Stimulated activated naive CD4-positive, alpha-beta T cell treated with Interleukin-2 at 50 U/mL for 16 hours (primary cell): Measurements from ENCODE around the gene SPINK4.

Source experiments
- DNase-seq: peaks from one replicate; lab custom pipeline; 2025; lab: John Stamatoyannopoulos, UW

SPINK4 gene

DNA sequence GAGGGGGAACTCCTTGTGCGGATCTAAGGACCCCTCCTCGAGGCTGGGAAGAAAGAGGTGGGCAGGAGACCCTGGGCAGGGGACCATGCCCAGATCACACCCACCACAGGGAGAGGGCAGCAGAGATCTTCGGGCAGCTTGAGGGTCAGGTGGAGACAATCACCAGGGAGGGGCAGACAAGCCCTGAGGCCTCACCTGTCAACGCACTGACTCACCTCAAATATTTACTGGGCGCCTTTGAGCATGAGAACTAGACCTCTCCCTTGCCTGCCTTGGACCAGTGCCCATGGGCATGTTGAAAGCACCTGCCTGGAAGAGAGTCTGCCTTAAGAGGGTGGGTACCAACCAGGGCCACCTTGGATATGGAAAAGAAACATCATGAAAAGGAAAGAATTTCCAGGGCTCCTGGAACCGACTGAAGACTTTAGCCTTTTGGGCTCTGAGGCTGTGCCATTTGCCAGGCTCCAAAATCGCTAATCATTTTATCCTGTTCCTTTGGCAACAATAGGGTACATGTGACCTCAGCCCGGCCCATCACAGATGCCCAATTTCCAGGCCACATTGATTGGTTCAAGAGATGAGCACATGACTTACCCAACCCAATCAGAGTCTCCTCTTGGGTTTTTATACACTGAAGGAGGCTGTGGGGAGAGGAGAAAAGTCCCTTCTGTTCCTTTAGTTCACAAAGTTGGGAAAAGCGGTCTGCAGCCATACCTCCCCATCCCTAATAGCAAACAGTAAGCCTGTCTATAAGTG is 10.4 kb upstream of the SPINK4 start:
- no peak for DNase-seq

DNA sequence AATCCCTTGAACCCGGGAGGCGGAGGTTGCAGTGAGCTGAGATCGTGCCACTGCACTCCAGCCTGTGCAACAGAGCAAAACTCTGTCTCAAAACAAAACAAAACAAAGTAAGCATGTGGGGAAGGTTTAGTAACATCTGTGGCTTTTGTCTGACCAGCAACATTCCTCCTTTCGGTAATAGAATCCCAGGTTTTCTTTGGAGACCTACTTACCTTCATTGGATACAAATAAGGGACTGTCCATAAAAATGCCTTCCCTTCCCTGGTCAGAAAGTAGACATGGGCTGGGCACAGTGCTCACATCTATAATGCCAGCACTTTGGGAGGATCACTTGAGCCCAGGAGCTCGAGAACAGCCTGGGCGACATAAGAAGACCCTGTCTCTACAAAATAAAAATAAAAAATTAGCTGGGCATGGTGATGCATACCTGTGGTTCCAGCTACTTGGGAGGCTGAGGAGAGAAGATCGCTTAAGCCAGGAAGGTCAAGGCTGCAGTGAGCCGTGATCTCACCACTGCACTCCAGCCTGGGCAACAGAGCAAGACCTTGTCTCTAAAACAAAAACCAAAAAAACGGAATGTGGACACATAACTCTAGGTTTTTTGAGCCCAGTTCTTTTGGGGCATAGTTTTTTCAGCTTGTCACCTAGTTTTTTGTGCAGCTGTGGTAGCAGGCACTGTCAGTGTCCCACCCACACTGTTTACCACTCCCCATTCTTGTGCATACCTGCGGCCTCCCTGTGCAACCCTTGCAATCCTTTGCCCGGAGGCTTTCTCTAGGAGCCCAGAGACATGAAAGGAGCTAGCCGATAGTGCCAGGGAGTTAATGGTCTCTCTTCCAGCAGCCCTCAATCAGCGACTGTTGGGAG is 9.0 kb upstream of the SPINK4 start:
- no peak for DNase-seq

- no peak for DNase-seq
Observed at GRCh38 chr9:33231623-33231942, 8.4 kb upstream of the SPINK4 start.

DNA sequence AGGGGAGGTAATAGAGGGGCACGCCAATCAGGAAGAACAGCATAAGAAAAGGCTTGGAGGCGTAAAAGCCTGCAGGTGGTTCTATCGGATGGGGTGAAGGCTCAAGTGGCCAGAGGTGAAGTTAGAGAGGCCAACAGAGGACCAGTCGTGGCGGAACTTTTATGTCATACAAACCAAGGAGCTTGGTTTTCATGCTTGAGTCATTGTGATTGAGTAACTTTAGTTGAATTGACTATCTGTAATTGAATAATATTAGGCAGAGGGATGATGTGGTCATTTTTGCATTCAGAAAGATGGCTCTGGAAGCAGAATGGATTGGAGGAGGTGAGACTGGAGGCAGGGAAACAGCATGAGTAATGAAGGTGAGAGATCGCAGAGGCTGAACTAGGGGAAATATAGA is 7.2 kb upstream of the SPINK4 start:
- DNase-seq, result no peak

GRCh38 chr9:33233626-33234342 is 6.2 kb upstream of the SPINK4 start:
- no peak for DNase-seq

GRCh38 chr9:33234511-33235467 is 5.2 kb upstream of the SPINK4 start:
- DNase-seq, result no peak

DNA sequence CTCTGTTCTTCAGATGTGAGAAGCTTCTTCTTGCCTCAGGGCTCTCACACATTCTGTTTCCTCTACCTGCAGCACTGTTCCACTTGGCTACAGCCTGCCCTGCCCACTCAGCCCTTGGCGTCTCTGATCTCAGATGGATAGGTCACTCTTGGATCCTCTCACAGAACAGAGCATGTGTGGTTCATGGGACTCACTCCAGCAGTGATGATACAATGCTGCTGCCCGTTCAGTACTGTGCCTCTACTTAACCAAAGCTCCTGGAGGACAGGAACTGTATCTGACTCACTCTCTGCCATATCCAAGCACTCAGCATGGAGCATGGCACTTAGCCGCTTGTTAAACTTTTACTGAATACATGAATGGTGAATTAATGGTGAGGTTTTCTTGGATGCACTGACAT is 3.4 kb upstream of the SPINK4 start:
- DNase-seq, result no peak

DNA sequence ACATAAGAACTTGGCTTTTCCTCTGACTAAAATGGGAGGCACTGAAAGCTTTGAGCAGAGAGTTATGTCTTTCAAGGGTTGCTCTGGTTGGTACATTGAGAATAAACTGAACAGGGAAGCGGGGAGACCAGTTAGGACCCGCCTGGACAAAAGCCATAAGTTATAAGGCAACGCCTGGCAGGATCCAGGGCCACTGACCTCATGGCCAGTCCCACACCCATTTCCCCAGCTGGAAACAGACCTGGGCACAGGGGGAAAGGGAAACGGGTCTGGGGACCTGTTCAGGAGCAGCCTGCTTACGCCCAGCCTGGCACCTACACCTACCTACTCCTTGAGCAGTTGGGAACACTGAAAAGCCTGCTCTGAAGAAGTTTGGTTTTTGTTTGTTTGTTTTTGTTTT is 1.3 kb downstream of the SPINK4 start:
- no peak for DNase-seq

GRCh38 chr9:33242609-33243134 is 2.7 kb downstream of the SPINK4 start:
- no peak for DNase-seq

DNA sequence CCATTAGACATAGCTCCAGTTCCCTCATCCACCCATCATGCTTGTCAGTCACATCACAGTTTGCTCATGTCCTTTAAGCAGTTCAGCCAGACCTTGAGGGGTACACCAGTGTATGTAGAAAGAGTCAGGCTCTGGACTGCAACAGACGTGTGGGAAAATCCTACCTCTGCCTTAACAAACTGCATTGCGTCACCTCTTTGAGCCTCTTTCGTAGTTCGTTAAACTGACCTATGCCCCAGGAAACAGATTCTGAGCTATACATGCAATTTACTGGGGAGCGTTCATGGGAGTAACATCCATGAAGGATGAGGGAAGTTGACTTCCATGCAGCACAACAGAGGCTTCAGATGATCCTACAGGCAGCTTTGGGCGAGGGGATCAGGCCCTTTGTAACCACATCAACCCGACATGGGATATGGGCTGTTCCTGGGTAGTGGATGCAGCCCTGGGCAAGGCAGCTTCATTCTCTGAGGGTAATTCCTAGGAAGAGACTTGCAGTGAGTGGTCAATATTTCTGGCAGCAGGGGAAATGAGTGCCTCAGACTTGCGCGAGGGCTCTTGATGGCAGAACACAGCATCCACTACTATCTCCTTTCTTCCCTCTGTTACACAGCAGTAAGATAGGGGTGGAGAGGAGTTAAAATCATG is 4.3 kb downstream of the SPINK4 start:
- no peak for DNase-seq

GRCh38 chr9:33245341-33245740 is 5.4 kb downstream of the SPINK4 start:
- DNase-seq, result no peak

- DNase-seq, result no peak
Observed at GRCh38 chr9:33246269-33246860, 6.4 kb downstream of the SPINK4 start.

- no peak for DNase-seq
Observed at GRCh38 chr9:33248606-33249005, 8.6 kb downstream of the SPINK4 start.

DNA sequence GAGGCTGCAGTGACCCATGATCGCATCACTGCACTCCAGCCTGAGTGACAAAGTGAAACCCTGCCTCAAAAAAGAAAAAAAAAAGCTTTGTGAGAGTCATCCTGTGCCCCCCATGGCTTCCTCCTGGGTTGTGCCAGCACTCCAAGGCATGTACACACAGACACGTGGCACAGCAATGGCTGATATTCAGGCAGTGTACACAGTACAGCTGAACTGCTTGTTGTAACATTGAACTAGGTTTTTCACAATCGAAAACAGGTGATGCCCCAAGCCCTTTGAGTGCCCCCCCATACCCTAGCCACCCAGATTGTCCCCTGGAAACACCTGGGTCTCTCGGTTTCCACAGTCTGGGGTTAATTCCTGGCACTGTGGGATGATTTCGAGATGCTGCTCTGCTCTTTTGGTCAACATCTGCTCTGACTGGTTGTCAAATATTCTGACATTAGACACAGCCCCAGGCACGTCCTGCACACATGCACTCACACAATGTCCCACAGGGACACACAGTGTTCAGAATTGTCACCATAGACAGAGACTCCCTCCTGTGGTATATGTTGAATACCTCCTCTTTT is 9.2 kb downstream of the SPINK4 start:
- DNase-seq, result no peak

DNA sequence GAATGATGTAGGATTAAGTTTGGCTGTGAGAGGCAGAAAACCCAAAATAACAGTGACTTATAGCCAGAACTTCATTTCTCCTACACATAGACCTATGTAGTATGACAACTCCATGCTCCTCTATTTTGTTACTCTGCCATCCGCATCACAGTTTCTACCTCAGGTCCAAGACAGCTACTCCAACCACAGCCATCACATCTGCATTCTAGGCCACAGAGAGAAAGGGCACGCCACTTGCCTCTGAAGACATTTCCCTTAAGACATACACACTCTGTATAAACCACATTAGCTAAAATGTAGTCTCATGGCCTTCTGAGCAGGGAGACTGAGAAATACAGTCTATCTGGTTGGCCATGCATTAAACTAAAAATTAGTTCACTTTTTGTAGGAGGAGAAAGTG is 10.0 kb downstream of the SPINK4 start:
- no peak for DNase-seq

- DNase-seq, result no peak
Observed at GRCh38 chr9:33250458-33250995, 10.6 kb downstream of the SPINK4 start.

GRCh38 chr9:33254211-33254610 is 14.2 kb downstream of the SPINK4 start:
- DNase-seq, result no peak

DNA sequence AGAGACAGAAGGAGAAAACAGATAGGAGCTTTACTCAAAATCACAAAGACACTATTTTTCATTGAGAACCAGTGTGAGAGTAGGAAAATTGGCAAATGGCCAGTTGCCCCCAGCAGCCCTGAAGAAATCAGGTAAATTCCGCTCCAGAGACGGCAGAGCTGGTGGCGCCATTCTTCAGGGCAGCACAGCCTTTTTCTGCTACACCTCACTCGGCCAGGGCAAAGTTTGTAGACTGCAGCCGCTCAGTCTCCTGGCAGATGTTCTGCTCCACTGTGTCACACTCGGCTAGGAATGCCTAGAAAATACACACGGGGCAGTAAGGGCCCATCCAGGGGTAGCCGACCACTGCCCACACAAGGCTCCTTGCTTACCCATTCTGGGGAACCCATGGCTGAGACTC is 15.0 kb downstream of the SPINK4 start:
- DNase-seq, result no peak

- DNase-seq, result no peak
Observed at GRCh38 chr9:33255471-33255870, 15.5 kb downstream of the SPINK4 start.

DNA sequence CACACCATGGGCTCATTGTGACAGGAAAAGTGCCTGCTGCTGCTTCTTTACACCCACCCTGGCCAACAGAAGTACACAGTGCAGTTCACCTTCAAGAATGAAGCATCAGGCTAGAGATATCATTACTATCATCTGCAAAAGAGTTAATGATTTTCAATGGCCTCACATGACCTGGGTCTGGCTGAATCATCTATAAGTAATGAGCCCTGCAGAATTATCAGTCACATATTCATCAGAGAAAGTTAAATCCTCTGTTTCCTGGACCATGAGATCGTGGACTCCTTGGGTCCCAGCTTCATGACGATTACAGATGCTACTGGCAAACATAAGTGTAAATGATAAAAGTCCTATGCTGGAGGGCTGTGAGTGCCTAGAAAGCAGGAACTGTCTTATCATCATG is 16.3 kb downstream of the SPINK4 start:
- no peak for DNase-seq
